ENCODE data around the gene TNRC6C. TPM values are rescaled to one million over a fixed set of nuclear protein-coding genes. Genes with fewer than 3 reads are reported as not detected.

TNRC6C gene
- total and polyA plus RNA-seq, 12 donors = 2.2 to 31.4 (median 24.2) TPM

DNA sequence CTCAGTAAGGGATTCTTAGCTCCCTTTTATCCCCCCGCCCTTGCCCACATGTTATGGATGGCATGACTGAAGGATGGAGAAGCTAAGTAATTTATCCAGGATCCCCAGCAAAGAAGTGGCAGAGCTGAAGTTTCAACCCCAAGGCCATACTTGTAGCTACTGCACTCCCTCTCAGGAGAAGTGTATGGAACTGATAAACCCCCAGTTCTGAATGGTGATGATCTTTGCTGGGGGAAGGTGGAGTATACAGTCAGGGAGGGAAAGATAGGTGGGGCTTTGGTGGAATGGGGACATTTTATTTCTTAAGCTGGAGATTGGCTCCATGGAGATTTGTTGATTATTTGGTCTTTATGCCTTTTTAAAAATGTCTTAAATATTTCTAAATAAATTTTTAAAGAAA, 58.3 kb downstream of the TNRC6C start:
- H3K27ac ChIP-seq = no peak overlapping the region
- TF ChIP-seq, protein P1, sequence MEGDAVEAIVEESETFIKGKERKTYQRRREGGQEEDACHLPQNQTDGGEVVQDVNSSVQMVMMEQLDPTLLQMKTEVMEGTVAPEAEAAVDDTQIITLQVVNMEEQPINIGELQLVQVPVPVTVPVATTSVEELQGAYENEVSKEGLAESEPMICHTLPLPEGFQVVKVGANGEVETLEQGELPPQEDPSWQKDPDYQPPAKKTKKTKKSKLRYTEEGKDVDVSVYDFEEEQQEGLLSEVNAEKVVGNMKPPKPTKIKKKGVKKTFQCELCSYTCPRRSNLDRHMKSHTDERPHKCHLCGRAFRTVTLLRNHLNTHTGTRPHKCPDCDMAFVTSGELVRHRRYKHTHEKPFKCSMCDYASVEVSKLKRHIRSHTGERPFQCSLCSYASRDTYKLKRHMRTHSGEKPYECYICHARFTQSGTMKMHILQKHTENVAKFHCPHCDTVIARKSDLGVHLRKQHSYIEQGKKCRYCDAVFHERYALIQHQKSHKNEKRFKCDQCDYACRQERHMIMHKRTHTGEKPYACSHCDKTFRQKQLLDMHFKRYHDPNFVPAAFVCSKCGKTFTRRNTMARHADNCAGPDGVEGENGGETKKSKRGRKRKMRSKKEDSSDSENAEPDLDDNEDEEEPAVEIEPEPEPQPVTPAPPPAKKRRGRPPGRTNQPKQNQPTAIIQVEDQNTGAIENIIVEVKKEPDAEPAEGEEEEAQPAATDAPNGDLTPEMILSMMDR (IDR thresholded peaks at IDR 0.05) = no peak
- intact Hi-C loops (cut with DNase I) = loop anchor here in 6 of 10 donors (2.0 to 10.0 kb wide), 7 partner anchors 52 to 682 kb away; no protein-coding TSS in a partner anchor
- peaks cover 0 to 37% (median 0%) of the 10 kb centered on the region in 9 donors for H3K36me3 ChIP-seq
- no peak for ATAC-seq
- DNase-seq = no peak
- 90 to 92% methylated on average over 1 of the region's 1 CpG for WGBS, 2 donors
- H3K9me3 ChIP-seq = no peaks in the 10 kb centered on the region
- H3K27me3 ChIP-seq = no peaks in the 10 kb centered on the region
- no peak overlapping the region for H3K4me3 ChIP-seq
- peaks cover 0 to 41% (median 22%) of the 10 kb centered on the region in 9 donors for H3K4me1 ChIP-seq

DNA sequence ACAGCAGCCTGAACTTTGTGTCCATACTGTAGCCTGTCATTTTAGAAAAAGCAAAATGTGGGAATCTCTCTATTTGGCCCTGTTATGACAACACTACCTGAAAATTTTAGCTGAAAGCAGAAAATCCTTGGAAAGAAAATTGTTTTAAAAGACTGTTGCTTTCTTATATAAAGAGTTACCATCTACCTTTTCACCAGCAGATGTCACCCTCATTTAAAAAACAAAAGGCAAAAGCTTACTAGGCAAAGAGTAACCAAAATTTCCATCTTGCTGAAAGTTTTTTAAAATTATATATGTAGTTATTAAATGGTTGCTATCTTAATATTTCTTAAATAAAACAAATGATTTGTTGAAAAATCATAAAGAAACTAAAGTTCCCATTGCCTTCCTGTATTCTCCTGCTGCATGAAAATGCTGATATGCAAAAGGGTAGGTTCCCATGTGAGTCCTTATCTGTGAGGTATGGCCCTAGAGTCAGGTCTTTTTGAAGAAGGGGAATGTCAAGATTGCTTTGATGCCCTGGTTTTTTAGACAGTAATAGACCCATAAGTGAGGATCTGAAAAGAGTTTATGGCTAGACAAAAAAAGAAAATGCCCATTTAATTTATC, 61.0 kb downstream of the TNRC6C start:
- peak overlapping the region in 3 of 10 donors; percentile 2 to 32 (median 3) for H3K27ac ChIP-seq
- TF ChIP-seq, protein P1 (IDR thresholded peaks at IDR 0.05) = peak in 8 of 9 donors; percentile 34 to 73 (median 66)
- no peaks in the 10 kb centered on the region for H3K9me3 ChIP-seq
- no peak overlapping the region for H3K4me3 ChIP-seq
- H3K4me1 ChIP-seq = peaks cover 0 to 28% (median 13%) of the 10 kb centered on the region in 9 donors
- ATAC-seq = peak in 1 of 8 donors; percentile 39
- peaks cover 0 to 38% (median 0%) of the 10 kb centered on the region in 9 donors for H3K36me3 ChIP-seq
- no peaks in the 10 kb centered on the region for H3K27me3 ChIP-seq
- no peak for DNase-seq
- intact Hi-C loops (cut with DNase I) = loop anchor here in 6 of 10 donors (5.0 to 10.0 kb wide), 6 partner anchors 55 to 685 kb away; no protein-coding TSS in a partner anchor

DNA sequence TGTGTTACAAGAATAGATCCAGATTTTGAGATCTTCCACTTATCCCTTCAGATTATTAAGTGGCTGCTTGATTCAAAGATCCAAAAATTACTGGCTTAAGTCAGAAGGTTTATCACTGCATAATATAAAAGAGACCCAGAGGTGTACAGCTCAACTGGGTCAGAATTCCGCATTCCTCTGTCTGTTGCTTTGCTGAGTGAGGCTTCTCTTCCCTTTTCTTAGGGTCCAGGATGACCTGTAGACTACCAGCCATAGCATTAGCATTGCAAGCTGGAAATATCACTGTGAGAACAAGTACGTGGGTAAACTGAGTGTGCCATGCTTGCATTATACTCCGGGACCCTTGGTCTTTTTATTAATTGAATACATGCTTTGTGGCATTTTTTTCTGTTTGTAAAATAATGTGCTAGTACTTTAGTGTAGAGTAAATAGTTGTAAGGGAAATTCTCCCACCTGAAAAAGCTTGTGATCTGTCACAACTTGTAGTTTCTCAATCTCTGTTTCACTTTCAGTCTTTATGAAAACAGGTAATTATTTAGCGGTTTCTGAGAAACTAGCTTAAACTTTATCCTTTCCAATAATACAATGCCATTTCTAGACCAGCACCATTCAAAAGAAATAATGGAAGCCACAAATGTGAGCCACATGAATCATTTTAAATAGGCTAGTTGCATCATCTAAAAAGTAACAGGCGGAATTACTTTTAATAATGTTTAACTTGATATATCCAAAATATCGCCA, 61.6 kb downstream of the TNRC6C start:
- H3K27ac ChIP-seq = peak overlapping the region in 3 of 10 donors; percentile 2 to 32 (median 29)
- no peaks in the 10 kb centered on the region for H3K9me3 ChIP-seq
- WGBS, 2 donors = 94 to 95% methylated on average over 6 of the region's 6 CpGs
- intact Hi-C loops (cut with DNase I) = loop anchor here in 9 of 10 donors (5.0 to 10.0 kb wide), 9 partner anchors 55 to 685 kb away; no protein-coding TSS in a partner anchor
- DNase-seq = no peak
- peaks cover 0 to 38% (median 0%) of the 10 kb centered on the region in 9 donors for H3K36me3 ChIP-seq
- H3K4me3 ChIP-seq = no peak overlapping the region
- H3K27me3 ChIP-seq = no peaks in the 10 kb centered on the region
- peaks cover 0 to 25% (median 13%) of the 10 kb centered on the region in 9 donors for H3K4me1 ChIP-seq
- TF ChIP-seq, protein P1 (IDR thresholded peaks at IDR 0.05) = no peak
- no peak for ATAC-seq

DNA sequence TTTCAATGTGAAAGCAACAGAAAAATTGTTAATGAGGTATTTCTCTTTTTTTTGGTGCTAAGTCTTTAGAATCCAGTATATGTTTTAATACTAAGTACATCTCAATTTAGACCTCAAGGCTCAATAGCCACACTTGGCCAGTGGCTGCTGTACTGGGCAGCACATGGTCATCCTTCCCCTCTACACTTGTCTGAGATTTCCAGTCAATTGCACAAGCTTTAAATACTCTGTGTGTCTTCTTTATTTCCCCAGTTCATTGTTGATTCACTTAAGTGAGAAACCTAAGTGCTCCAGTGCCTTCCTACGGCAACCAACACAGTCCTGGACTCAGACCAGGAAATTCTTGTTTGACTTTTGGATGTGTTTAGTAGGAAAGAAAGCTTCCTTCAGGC, 62.2 kb downstream of the TNRC6C start:
- peak in 2 of 8 donors; percentile 9 to 24 for ATAC-seq
- H3K27ac ChIP-seq = peak overlapping the region in 2 of 10 donors; percentile 2 to 29
- TF ChIP-seq, protein P1 (IDR thresholded peaks at IDR 0.05) = no peak

More for the DNA sequence above, 62.2 kb downstream of the TNRC6C start:
- intact Hi-C loops (cut with DNase I) = loop anchor here in 6 of 10 donors (10.0 kb wide), 3 partner anchors 54 to 154 kb away; no protein-coding TSS in a partner anchor
- WGBS, 2 donors = 44 to 57% methylated on average over 1 of the region's 1 CpG
- Histone ChIP-seq H3K4me1 (peaks cover 0 to 25% (median 15%) of the 10 kb centered on the region in 9 donors), H3K36me3 (peaks cover 0 to 35% (median 0%) of the 10 kb centered on the region in 9 donors), H3K27me3 (no peaks in the 10 kb centered on the region), H3K4me3 (no peak overlapping the region), H3K9me3 (no peaks in the 10 kb centered on the region)
- DNase-seq = no peak

All from heart right ventricle (tissue), 16 donors.